GM12874 (cell line): ENCODE data around the gene MAP2K2.

ENCODE experiments used
- CTCF ChIP-seq: IDR thresholded peaks from 2 replicates; pipeline ENCODE4 v1.5.1; 2011; ENCODE audit warnings: low read depth, mild to moderate bottlenecking, control low read depth, low read length, moderate library complexity; ENCODE audit not compliant: insufficient read depth

MAP2K2 gene

GRCh38 chr19:4100647-4101495 is 23.1 kb downstream of the MAP2K2 start:
- TF ChIP-seq CTCF = no peak

DNA sequence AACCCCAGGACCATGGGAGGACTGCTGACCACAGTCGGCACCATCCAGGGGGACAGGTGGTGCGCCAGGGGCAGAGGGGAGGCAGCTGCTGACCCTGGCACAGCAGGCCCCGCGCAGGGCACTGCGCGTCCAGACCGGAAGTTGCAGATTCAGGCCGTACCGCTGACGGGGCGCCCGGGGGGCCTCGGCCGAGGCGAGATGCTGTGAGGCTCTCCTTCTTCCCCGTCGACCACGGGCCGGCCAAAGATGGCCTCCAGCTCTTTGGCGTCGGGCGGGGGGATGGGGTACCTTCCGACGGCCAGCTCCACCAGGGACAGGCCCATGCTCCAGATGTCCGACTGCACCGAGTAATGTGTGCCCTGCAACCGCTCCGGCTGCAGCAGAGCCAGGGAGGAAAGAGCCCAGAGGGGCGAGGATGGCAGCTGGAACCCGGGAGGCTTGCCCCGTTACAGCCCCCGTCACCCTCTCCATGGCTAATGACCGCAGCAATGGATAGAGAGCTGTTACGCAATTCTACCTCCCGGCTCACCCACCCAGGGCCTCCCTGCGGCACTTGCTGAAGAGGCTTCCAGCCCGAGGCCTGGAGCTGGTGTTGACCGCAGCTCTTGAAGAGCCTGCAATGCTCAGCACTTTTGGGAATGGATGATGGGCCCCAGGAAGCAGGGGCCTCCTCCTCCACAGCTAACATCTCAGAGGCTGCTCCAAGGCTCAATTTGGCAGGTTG is 24.7 kb downstream of the MAP2K2 start:
- TF ChIP-seq CTCF = no peak

DNA sequence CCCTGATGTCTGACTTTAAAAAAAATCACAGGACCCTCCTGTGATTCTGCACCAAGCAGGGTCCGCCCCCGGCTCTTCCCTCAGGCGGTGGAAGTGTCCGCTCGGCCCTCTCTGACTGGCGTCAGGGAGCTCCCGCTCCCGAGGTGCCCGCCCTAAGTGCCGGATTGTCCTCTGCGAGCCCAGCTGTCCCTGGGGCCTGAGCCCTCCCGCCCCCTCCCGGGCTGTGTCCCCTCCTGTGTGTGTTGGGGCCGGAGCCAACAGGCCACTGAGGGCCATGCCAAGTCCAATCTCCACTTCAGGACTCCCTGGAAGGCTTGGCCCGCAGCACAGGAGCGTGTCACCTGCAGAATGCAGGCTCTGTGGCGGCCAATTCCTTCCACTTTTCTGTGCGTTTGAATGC is 25.4 kb downstream of the MAP2K2 start:
- no peak for TF ChIP-seq CTCF

GRCh38 chr19:4097501-4097900 is 26.4 kb downstream of the MAP2K2 start:
- no peak for TF ChIP-seq CTCF

- no peak for TF ChIP-seq CTCF
These were observed 27.7 kb downstream of the MAP2K2 start for GRCh38 chr19:4096049-4096892.

GRCh38 chr19:4095488-4095844 is 28.5 kb downstream of the MAP2K2 start:
- no peak for TF ChIP-seq CTCF

DNA sequence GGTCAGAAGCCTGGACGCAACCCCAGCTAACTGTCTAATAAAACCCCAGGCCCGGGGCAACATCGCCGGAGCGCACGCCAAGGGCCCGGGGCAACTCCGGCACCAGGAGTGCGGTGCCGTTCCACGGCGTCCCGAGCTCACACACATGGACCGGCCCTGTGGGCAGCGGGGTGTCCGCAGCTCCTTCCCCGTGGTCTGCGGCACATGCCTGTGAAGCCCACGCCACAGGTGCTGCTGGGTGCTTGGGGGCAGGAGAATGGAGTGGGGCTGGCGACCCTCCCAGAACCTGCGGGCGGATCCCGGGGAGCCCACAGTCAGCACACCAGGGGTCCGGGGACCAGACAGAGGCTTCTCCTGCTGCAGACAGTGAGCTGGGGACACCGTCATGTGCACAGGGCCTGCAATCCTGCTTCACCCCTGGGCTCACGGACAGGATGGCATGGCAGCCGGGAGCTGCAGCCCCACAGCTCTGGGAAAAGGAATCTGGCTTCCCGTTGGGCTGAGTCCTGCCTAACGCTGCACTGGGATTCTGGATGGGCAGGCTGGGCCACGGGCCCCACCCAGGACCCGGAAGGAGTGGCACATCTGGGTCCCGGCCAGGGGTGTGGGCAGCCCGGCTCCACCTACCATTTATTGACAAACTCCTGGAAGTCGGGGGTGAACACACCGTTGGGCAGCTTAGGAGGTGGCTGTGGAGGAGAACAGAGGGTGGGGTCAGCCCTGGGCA is 29.0 kb downstream of the MAP2K2 start:
- TF ChIP-seq CTCF = no peak
